Hematopoietic multipotent progenitor cell treated with erythropoietin and hydrocortisone succinate and interleukin-3 and kit ligand, for 6 days (in vitro differentiated cells): ENCODE results near the gene ALOX12.
"Not testable (repeated sequence)": the region's sequence is repeated elsewhere in the genome, so short reads cannot be mapped to it uniquely, and the experiment has no call there.

ENCODE experiments used
- DNase-seq: peaks from one replicate; pipeline ENCODE4 v3.0.0-alpha.2; 2015

The ALOX12 gene

GRCh38 chr17:7047566-7047965 is 51.7 kb downstream of the ALOX12 start:
- no peak for DNase-seq

GRCh38 chr17:7048968-7049367 is 53.1 kb downstream of the ALOX12 start:
- DNase-seq, result no peak

DNA sequence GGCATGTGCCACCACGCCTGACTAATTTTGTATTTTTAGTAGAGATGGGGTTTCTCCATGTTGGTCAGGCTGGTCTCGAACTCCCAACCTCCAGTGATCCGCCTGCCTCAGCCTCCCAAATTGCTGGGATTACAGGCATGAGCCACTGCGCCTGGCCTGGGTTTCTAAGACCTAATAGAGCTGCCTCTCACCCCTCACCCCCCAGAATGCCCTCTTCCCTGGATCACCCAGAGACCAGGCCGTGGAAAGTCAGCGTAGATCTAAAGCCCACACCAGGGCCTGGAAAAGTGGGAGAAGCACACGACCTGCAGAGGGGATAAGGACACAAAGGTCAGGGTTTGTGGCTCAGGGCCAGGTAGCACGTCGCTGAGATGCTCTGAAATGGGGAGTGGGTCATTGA is 54.7 kb downstream of the ALOX12 start:
- not testable (repeated sequence) for DNase-seq

- DNase-seq, result no peak
Measured at GRCh38 chr17:7056386-7056785, 60.5 kb downstream of the ALOX12 start.

DNA sequence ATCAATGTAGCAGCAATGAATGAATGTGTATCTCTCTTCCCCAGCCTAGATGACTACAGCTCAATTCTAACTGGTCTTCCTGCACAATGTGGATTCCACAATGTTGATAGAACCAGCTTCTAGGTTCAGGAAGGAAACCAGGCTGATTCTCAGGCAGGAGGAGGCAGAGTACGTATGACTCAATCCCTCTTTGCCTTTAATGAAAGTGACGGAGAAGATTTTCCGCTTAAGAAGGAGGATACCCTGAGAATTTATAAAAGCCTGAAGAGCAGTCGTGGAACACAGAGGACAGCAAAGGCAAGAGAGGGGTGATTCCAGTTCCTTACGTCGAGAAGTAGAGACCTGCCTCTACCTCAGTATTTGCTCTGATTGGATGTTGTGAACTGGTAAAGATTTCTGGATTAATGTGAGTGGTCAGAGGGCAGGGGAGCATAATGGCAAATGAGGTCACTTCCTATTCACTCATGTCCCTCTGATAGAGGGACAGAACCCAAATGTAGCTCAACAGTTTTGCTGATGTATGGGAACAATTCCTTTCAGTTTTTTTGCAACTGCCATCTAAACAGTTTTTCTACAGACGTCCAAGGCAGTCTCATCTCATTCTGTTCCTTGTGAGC is 63.1 kb downstream of the ALOX12 start:
- no peak for DNase-seq
